ENCODE measurements around the gene GRAMD1A. TPM values are rescaled to one million over a fixed set of nuclear protein-coding genes. Genes with fewer than 3 reads are reported as not detected.

The GRAMD1A gene
- total RNA-seq, 1 experiment from 2014 or later = 125 TPM

- Histone ChIP-seq H3K4me1 (ENCODE audit: insufficient read depth, low read length) (no peaks in the 10 kb centered on the region), H3T11ph (ENCODE audit: low read length) (no peak overlapping the region), H3K79me1 (ENCODE audit: insufficient read depth, low read depth, low read length, poor library complexity, severe bottlenecking) (no peaks in the 10 kb centered on the region), H2BK12ac (ENCODE audit: insufficient read length, low read depth, low read length) (no peak overlapping the region), H3K4ac (ENCODE audit: low read depth, low read length) (no peak overlapping the region), H2AFZ (ENCODE audit: low read length) (no peak overlapping the region), H2BK15ac (ENCODE audit: low read depth, low read length) (no peak overlapping the region), H3K23ac (ENCODE audit: insufficient read length, low read depth, low read length) (no peak overlapping the region), H2BK5ac (ENCODE audit: insufficient read length, low read length) (no peak overlapping the region), H2BK20ac (ENCODE audit: low read depth, low read length, poor library complexity, severe bottlenecking) (no peak overlapping the region), H2AK5ac (ENCODE audit: insufficient read length, low read length) (no peak overlapping the region), H4K91ac (ENCODE audit: insufficient read length, low read depth, low read length) (no peak overlapping the region), H3K27me3 (ENCODE audit: insufficient read depth, low read length) (no peaks in the 10 kb centered on the region), H3K18ac (ENCODE audit: insufficient read length, low read depth, low read length) (no peak overlapping the region), H3K9me3 (ENCODE audit: control insufficient read depth, low read depth, low read length) (no peaks in the 10 kb centered on the region), H3K14ac (ENCODE audit: insufficient read depth, low read length) (no peak overlapping the region), H4K8ac (replicated peaks; ENCODE audit: insufficient read length, low read depth, low read length) (no peak overlapping the region), H3K79me2 (ENCODE audit: insufficient read depth, low read length) (no peaks in the 10 kb centered on the region), H3K56ac (ENCODE audit: insufficient read length, low read depth, low read length) (no peak overlapping the region), H2BK120ac (ENCODE audit: low read depth, low read length, poor library complexity, severe bottlenecking) (no peak overlapping the region), H3K27ac (ENCODE audit: insufficient read length, low read depth, low read length) (no peak overlapping the region), H3K9ac (ENCODE audit: extremely low read depth, insufficient read length, low read length) (no peak overlapping the region), H3K4me2 (ENCODE audit: insufficient read depth, insufficient read length, low read length) (no peak overlapping the region), H4K20me1 (ENCODE audit: control insufficient read depth, insufficient read depth, insufficient read length) (no peaks in the 10 kb centered on the region), H4K5ac (ENCODE audit: insufficient read length, low read depth, low read length) (no peak overlapping the region), H3K23me2 (ENCODE audit: insufficient read length, low read depth, low read length, poor library complexity, severe bottlenecking) (no peaks in the 10 kb centered on the region)
- Mint-ChIP-seq H3K36me3 (ENCODE audit: insufficient read depth in 1 of 3, low read depth in 3 of 3) (no peaks in the 10 kb centered on the region; a peak in 1 of 7 replicates), H3K27me3 (ENCODE audit: low read depth) (peaks cover 6% of the 10 kb centered on the region), H3K27ac (peak overlapping the region in 1 of 3 experiments; percentile 17; a peak in 2 of 7 replicates), H3K4me1 (peaks cover 0 to 5% of the 10 kb centered on the region in 2 experiments; a peak in 2 of 4 replicates), H3K4me3 (no peak overlapping the region), H3K9me3 (peaks cover 2 to 3% of the 10 kb centered on the region in 2 experiments; a peak in 2 of 5 replicates)
- no CpG with 5 or more reads among the region's 21 CpGs for WGBS (ENCODE audit: extremely low coverage, insufficient read length, low lambda C conversion rate)
- TF ChIP-seq CTCF (conservative IDR thresholded peaks at IDR 0.05) = no peak
- DNase-seq = no peak
These were observed 75.3 kb downstream of the GRAMD1A start for GRCh38 chr19:35075202-35076025.
